Stomach smooth muscle (tissue), 2 donors: Measurements from ENCODE around the gene PAMR1.

Experiments
- H3K27ac ChIP-seq: one replicate; pipeline ENCODE4 v1.7.0; 2013; ENCODE audit warnings: mild to moderate bottlenecking, low read length, inconsistent platforms
- H3K27me3 ChIP-seq, 2 donors: one replicate each; pipeline ENCODE4 v1.7.0; 2013; ENCODE audit warnings: low read length in 2 of 2; ENCODE audit not compliant: insufficient read depth in 2 of 2, control insufficient read depth in 1 of 2
- H3K36me3 ChIP-seq, 2 donors: one replicate each; pipeline ENCODE4 v1.7.0; 2013; ENCODE audit warnings: low read length in 2 of 2; ENCODE audit not compliant: control insufficient read depth in 2 of 2, insufficient read depth in 2 of 2
- H3K4me1 ChIP-seq: one replicate; pipeline ENCODE4 v1.7.0; 2013; ENCODE audit warnings: low read length; ENCODE audit not compliant: control insufficient read depth, insufficient read depth
- H3K4me3 ChIP-seq, 2 donors: one replicate each; pipeline ENCODE4 v1.7.0; 2013; ENCODE audit warnings: low read length in 2 of 2
- H3K9ac ChIP-seq, 2 donors: one replicate each; pipeline ENCODE4 v1.7.0; 2013; ENCODE audit warnings: low read length in 2 of 2, mild to moderate bottlenecking in 1 of 2
- H3K9me3 ChIP-seq, 2 donors: one replicate each; pipeline ENCODE4 v1.7.0; 2013; ENCODE audit warnings: low read length in 2 of 2; ENCODE audit not compliant: control insufficient read depth in 2 of 2
- donor health status: healthy.
- donor health status: Pancreatic carcinoma.

Gene PAMR1

GRCh38 chr11:35407041-35407440 is 118.4 kb downstream of the PAMR1 start:
- no peaks in the 10 kb centered on the region for H3K9me3 ChIP-seq
- H3K27me3 ChIP-seq, result peaks cover 0 to 6% of the 10 kb centered on the region in 2 donors
- no peak overlapping the region for H3K9ac ChIP-seq
- H3K4me1 ChIP-seq, result no peaks in the 10 kb centered on the region
- H3K4me3 ChIP-seq, result no peak overlapping the region
- H3K27ac ChIP-seq, result no peak overlapping the region
- no peaks in the 10 kb centered on the region for H3K36me3 ChIP-seq

- Histone ChIP-seq H3K27ac (no peak overlapping the region), H3K4me1 (no peaks in the 10 kb centered on the region), H3K4me3 (peak overlapping the region in 1 of 2 donors; percentile 22), H3K9me3 (no peaks in the 10 kb centered on the region), H3K9ac (no peak overlapping the region), H3K36me3 (no peaks in the 10 kb centered on the region), H3K27me3 (no peaks in the 10 kb centered on the region)
Measured at GRCh38 chr11:35404388-35404775, 121.0 kb downstream of the PAMR1 start.

- H3K4me3 ChIP-seq, result no peak overlapping the region
- no peak overlapping the region for H3K9ac ChIP-seq
- no peak overlapping the region for H3K27ac ChIP-seq
- no peaks in the 10 kb centered on the region for H3K36me3 ChIP-seq
- no peaks in the 10 kb centered on the region for H3K27me3 ChIP-seq
- H3K4me1 ChIP-seq, result no peaks in the 10 kb centered on the region
- H3K9me3 ChIP-seq, result no peaks in the 10 kb centered on the region
Measured at GRCh38 chr11:35403765-35404387, 121.5 kb downstream of the PAMR1 start.

DNA sequence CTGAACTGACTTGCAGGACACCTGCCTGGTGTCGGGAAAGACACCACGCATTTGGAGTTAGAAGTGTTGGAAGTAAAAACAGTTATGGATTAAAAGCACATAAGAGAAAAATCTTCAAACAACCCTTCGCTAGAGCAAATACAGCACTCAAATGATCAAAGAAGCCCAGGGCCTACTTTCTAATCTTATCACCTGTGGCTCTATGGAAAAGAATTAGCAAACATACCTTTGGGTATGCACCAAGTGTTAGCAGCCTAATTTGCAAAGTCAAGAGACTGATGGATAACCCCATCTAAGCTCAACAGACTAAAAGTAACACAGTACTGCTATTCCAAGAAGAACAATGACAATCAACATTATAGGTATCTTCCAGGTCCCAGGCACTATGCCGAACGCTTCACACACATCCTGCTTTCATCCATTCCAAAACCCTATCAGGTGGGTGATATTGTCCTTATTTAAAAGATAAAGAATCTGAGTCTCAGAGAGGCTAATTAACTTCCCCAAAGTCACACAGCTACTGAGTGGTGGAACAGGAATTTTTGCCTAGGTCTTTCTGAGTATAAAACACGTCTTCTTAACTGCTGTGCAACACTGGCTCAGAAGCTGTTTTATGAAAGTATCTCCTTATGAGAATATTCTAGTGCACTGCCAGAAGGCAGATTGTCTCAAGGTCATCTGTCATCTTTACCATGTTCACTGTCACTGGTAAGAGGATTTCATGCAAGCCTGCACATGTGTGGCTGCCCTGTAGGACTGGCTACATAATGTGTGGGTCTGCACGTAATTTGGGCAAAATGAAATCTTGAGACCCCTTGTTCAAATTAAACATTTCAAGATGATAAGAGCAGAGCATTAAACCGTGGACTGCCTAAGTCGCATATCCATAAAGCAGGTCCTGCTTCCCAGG is 122.4 kb downstream of the PAMR1 start:
- Histone ChIP-seq H3K9me3 (no peaks in the 10 kb centered on the region), H3K36me3 (no peaks in the 10 kb centered on the region), H3K9ac (no peak overlapping the region), H3K27me3 (no peaks in the 10 kb centered on the region), H3K4me3 (no peak overlapping the region), H3K4me1 (no peaks in the 10 kb centered on the region), H3K27ac (no peak overlapping the region)

DNA sequence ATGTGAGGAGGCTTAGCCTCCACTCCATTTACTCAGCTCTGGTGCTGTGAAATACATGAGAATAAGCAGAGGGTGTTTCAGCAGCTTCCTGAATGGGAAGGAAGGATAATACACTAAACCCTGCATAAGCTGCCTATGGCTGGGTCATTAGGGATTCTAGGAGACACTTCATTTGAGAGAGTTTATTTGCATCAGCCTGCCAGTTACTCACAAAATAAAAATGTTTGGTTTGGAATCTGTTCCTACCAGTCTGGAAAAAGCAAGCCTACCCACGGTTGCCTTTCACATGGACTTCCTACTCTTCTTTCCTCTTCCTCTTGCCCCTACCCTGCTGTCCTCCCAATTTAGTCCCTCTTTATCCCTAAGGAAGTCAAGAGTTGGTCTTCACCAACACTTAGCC is 126.5 kb downstream of the PAMR1 start:
- Histone ChIP-seq H3K27me3 (no peaks in the 10 kb centered on the region), H3K4me3 (no peak overlapping the region), H3K36me3 (no peaks in the 10 kb centered on the region), H3K9ac (no peak overlapping the region), H3K4me1 (no peaks in the 10 kb centered on the region), H3K9me3 (no peaks in the 10 kb centered on the region), H3K27ac (no peak overlapping the region)

DNA sequence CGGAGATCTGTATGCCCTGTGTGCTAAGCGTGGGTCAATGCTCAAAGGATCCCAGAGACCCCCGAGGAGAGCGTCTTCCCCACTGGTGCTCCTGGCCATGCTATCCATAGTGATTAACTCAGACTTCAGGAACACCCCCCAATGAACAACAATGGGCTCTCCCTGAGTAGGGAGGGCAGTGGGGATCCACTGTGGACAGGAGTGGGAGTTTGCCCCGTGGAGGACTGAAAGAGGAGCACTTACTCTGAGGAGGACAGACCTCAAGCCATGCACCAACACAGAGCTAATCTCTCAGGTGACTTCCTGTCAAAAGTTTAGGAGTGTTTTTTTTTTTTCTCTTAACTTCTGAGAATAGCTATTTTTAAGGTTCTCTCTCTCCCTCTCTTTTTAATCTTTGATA is 130.5 kb downstream of the PAMR1 start:
- no peak overlapping the region for H3K4me3 ChIP-seq
- no peaks in the 10 kb centered on the region for H3K9me3 ChIP-seq
- peaks cover 17% of the 10 kb centered on the region for H3K4me1 ChIP-seq
- H3K36me3 ChIP-seq, result no peaks in the 10 kb centered on the region
- no peak overlapping the region for H3K27ac ChIP-seq
- H3K27me3 ChIP-seq, result no peaks in the 10 kb centered on the region
- H3K9ac ChIP-seq, result no peak overlapping the region

GRCh38 chr11:35393098-35393497 is 132.3 kb downstream of the PAMR1 start:
- no peak overlapping the region for H3K9ac ChIP-seq
- no peaks in the 10 kb centered on the region for H3K9me3 ChIP-seq
- H3K4me1 ChIP-seq, result peaks cover 17% of the 10 kb centered on the region
- no peaks in the 10 kb centered on the region for H3K27me3 ChIP-seq
- H3K36me3 ChIP-seq, result no peaks in the 10 kb centered on the region
- H3K27ac ChIP-seq, result no peak overlapping the region
- H3K4me3 ChIP-seq, result no peak overlapping the region

GRCh38 chr11:35391922-35392688 is 133.3 kb downstream of the PAMR1 start:
- Histone ChIP-seq H3K36me3 (no peaks in the 10 kb centered on the region), H3K9me3 (no peaks in the 10 kb centered on the region), H3K4me3 (peak overlapping the region in 1 of 2 donors; percentile 54), H3K4me1 (peaks cover 17% of the 10 kb centered on the region), H3K27ac (no peak overlapping the region), H3K9ac (no peak overlapping the region), H3K27me3 (no peaks in the 10 kb centered on the region)

GRCh38 chr11:35390737-35391682 is 134.4 kb downstream of the PAMR1 start:
- Histone ChIP-seq H3K9me3 (no peaks in the 10 kb centered on the region), H3K27me3 (no peaks in the 10 kb centered on the region), H3K36me3 (no peaks in the 10 kb centered on the region), H3K27ac (no peak overlapping the region), H3K4me3 (no peak overlapping the region), H3K9ac (no peak overlapping the region), H3K4me1 (peaks cover 17% of the 10 kb centered on the region)

GRCh38 chr11:35389897-35390465 is 135.4 kb downstream of the PAMR1 start:
- Histone ChIP-seq H3K27ac (no peak overlapping the region), H3K9me3 (no peaks in the 10 kb centered on the region), H3K27me3 (no peaks in the 10 kb centered on the region), H3K4me1 (peaks cover 17% of the 10 kb centered on the region), H3K9ac (no peak overlapping the region), H3K36me3 (no peaks in the 10 kb centered on the region), H3K4me3 (no peak overlapping the region)
